Breast epithelium (tissue), 3 donors: ENCODE results near the gene ZNF76.

Source experiments
- CTCF ChIP-seq, 3 donors: fragments of 450-650 bp; IDR thresholded peaks; one replicate each; pipeline ENCODE4 v1.5.1; 2016 to 2017; ENCODE audit warnings: antibody characterized with exemption in 3 of 3, mild to moderate bottlenecking in 3 of 3, moderate library complexity in 3 of 3
- POLR2A ChIP-seq: fragments of 450-650 bp; IDR thresholded peaks from one replicate; pipeline ENCODE4 v1.6.1; 2016; ENCODE audit warnings: antibody characterized with exemption, mild to moderate bottlenecking, moderate library complexity

GRCh38 chr6:35330541-35331119 lies 71.1 kb downstream of the ZNF76 start:
- TF ChIP-seq CTCF (IDR thresholded peaks at IDR 0.05): no peak
- TF ChIP-seq POLR2A: no peak
